ENCODE measurements around the gene CDK8.

DNA sequence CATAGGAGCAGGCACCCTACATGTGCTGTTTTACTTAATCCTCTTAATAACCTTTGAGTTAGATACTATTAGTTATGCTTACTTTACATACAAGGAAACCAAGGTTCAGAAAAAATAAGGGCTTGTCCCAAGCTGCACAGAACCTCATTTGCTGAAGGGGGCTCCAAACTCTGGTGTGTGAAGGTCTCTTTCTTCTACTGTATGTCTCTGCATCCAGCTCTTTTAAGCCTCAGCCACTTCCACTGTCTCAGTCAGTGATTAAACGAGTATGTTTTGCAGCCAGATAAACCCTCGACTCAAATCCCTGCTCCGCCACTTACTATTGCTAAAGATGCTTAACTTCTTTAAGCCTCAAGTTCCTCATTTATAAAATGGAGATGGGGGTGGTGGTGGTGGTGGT is 191.2 kb downstream of the CDK8 start:
- TF ChIP-seq, protein P1, sequence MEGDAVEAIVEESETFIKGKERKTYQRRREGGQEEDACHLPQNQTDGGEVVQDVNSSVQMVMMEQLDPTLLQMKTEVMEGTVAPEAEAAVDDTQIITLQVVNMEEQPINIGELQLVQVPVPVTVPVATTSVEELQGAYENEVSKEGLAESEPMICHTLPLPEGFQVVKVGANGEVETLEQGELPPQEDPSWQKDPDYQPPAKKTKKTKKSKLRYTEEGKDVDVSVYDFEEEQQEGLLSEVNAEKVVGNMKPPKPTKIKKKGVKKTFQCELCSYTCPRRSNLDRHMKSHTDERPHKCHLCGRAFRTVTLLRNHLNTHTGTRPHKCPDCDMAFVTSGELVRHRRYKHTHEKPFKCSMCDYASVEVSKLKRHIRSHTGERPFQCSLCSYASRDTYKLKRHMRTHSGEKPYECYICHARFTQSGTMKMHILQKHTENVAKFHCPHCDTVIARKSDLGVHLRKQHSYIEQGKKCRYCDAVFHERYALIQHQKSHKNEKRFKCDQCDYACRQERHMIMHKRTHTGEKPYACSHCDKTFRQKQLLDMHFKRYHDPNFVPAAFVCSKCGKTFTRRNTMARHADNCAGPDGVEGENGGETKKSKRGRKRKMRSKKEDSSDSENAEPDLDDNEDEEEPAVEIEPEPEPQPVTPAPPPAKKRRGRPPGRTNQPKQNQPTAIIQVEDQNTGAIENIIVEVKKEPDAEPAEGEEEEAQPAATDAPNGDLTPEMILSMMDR (IDR thresholded peaks at IDR 0.05), result no peak
- TF ChIP-seq POLR2AphosphoS5 (IDR thresholded peaks at IDR 0.05), result no peak
- no peak for TF ChIP-seq POLR2A (IDR thresholded peaks at IDR 0.05)
